ENCODE results near the gene LRP11.

GRCh38 chr6:149845549-149845948 lies 18.6 kb downstream of the LRP11 start:
- no peak for TF ChIP-seq CTCF (conservative IDR thresholded peaks at IDR 0.05; ENCODE audit: low read length)
- TF ChIP-seq EZH2phosphoT487 (IDR thresholded peaks at IDR 0.05; ENCODE audit: borderline replicate concordance, low read depth, low read length): no peak

Measured in OCI-LY7 (cell line).